Testis (tissue), 2 donors: ENCODE measurements around the gene NTM.

Source experiments
- POLR2A ChIP-seq: fragments of 450-650 bp; IDR thresholded peaks from one replicate; pipeline ENCODE4 v1.6.1; 2017; ENCODE audit warnings: antibody characterized with exemption, mild to moderate bottlenecking, moderate library complexity
- TF ChIP-seq, protein P1 (sequence below), 3 experiments: fragments of 450-650 bp in 2 of 3; fragments of 200-600 bp in 1 of 3; sonication (generic) in 1 of 3; IDR thresholded peaks; one replicate each; pipeline ENCODE4 v1.5.1; 2016 to 2019; ENCODE audit warnings: antibody characterized with exemption in 3 of 3, mild to moderate bottlenecking in 2 of 3, moderate library complexity in 1 of 3

DNA sequence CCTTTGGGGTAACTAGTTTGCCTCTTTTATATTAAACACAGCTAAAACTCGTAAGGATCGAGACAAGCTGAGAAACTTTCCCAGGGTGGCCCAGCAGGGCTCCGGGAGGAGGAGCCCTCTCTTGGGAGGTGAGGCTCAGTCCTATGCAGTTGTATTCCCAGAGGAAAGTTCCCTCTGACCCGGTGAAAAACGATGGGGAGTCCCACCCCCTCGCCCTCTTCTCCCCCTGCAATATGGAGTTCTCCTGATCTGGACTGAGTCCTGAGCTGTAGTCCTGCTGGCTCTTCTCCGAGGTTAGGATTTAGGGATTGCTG, 1.3 kb downstream of the NTM start:
- TF ChIP-seq, protein P1, sequence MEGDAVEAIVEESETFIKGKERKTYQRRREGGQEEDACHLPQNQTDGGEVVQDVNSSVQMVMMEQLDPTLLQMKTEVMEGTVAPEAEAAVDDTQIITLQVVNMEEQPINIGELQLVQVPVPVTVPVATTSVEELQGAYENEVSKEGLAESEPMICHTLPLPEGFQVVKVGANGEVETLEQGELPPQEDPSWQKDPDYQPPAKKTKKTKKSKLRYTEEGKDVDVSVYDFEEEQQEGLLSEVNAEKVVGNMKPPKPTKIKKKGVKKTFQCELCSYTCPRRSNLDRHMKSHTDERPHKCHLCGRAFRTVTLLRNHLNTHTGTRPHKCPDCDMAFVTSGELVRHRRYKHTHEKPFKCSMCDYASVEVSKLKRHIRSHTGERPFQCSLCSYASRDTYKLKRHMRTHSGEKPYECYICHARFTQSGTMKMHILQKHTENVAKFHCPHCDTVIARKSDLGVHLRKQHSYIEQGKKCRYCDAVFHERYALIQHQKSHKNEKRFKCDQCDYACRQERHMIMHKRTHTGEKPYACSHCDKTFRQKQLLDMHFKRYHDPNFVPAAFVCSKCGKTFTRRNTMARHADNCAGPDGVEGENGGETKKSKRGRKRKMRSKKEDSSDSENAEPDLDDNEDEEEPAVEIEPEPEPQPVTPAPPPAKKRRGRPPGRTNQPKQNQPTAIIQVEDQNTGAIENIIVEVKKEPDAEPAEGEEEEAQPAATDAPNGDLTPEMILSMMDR (IDR thresholded peaks at IDR 0.05), result no peak
- TF ChIP-seq POLR2A, result no peak
